ENCODE measurements around the gene FOXF1. TPM values are rescaled to one million over a fixed set of nuclear protein-coding genes. Genes with fewer than 3 reads are reported as not detected.

The FOXF1 gene
- total and polyA plus RNA-seq, 12 donors: 0.08 to 0.38 (median 0.22) TPM; not detected in 2

GRCh38 chr16:86471896-86472295, 38.4 kb upstream of the FOXF1 start:
- Histone ChIP-seq H3K4me3 (no peak overlapping the region), H3K4me1 (peaks cover 0 to 3% (median 0%) of the 10 kb centered on the region in 9 donors), H3K9me3 (peaks cover 0 to 7% (median 0%) of the 10 kb centered on the region in 11 donors), H3K27ac (no peak overlapping the region), H3K36me3 (no peaks in the 10 kb centered on the region), H3K27me3 (peaks cover 0 to 62% (median 38%) of the 10 kb centered on the region in 7 donors)
- intact Hi-C loops (cut with DNase I): no loop called here
- DNase-seq: no peak
- WGBS, 2 donors: 90 to 95% methylated on average over 12 of the region's 12 CpGs
- no peak for TF ChIP-seq CTCF (IDR thresholded peaks at IDR 0.05)
- ATAC-seq: no peak

GRCh38 chr16:86472366-86472765, 38.0 kb upstream of the FOXF1 start:
- peaks cover 0 to 66% (median 43%) of the 10 kb centered on the region in 7 donors for H3K27me3 ChIP-seq
- no peak for TF ChIP-seq CTCF (IDR thresholded peaks at IDR 0.05)
- no peak for ATAC-seq
- WGBS, 2 donors: 88 to 90% methylated on average over 5 of the region's 5 CpGs
- no peak for DNase-seq
- H3K4me1 ChIP-seq: peaks cover 0 to 8% (median 0%) of the 10 kb centered on the region in 9 donors
- no peaks in the 10 kb centered on the region for H3K36me3 ChIP-seq
- peaks cover 0 to 7% (median 0%) of the 10 kb centered on the region in 11 donors for H3K9me3 ChIP-seq
- intact Hi-C loops (cut with DNase I): no loop called here
- no peak overlapping the region for H3K4me3 ChIP-seq
- H3K27ac ChIP-seq: no peak overlapping the region

GRCh38 chr16:86476956-86477534, 33.3 kb upstream of the FOXF1 start:
- DNase-seq (peak in 1 of 2 donors; percentile 22), ATAC-seq (peak in 6 of 8 donors; percentile 51 to 89 (median 61))
- Histone ChIP-seq H3K9me3 (peaks cover 0 to 7% (median 0%) of the 10 kb centered on the region in 11 donors), H3K4me1 (peaks cover 0 to 13% (median 0%) of the 10 kb centered on the region in 9 donors), H3K27ac (no peak overlapping the region), H3K36me3 (no peaks in the 10 kb centered on the region), H3K27me3 (peaks cover 0 to 96% (median 78%) of the 10 kb centered on the region in 7 donors), H3K4me3 (no peak overlapping the region)
- intact Hi-C loops (cut with DNase I): no loop called here
- 19 to 25% methylated on average over 11 of the region's 11 CpGs for WGBS, 2 donors
- no peak for TF ChIP-seq CTCF (IDR thresholded peaks at IDR 0.05)

GRCh38 chr16:86477642-86478041, 32.7 kb upstream of the FOXF1 start:
- peaks cover 0 to 92% (median 73%) of the 10 kb centered on the region in 7 donors for H3K27me3 ChIP-seq
- no peak for DNase-seq
- 62 to 71% methylated on average over 5 of the region's 5 CpGs for WGBS, 2 donors
- no peak for TF ChIP-seq CTCF (IDR thresholded peaks at IDR 0.05)
- intact Hi-C loops (cut with DNase I): no loop called here
- peak in 1 of 8 donors; percentile 55 for ATAC-seq
- H3K4me1 ChIP-seq: peaks cover 0 to 13% (median 0%) of the 10 kb centered on the region in 9 donors
- H3K36me3 ChIP-seq: no peaks in the 10 kb centered on the region
- no peak overlapping the region for H3K4me3 ChIP-seq
- no peak overlapping the region for H3K27ac ChIP-seq
- peaks cover 0 to 1% (median 0%) of the 10 kb centered on the region in 11 donors for H3K9me3 ChIP-seq
